GM12878 (cell line): Measurements from ENCODE around the gene KCNJ12. TPM values are rescaled to one million over a fixed set of nuclear protein-coding genes. Genes with fewer than 3 reads are reported as not detected.
A peak's percentile ranks its signal among the peaks of the same experiment; 100 is the strongest.

Experiments used
- ATAC-seq: fragments of 200-7000 bp; cut with Tn5 transposase; 3 replicates; pipeline ENCODE4 v1.9.1; 2020; ENCODE audit warnings: mild to moderate bottlenecking, moderate library complexity
- BruUV-seq: library from RNA; stranded (reverse); fragments of 400-500 nt; replicated peaks from 2 replicates; lab custom pipeline; 2021; lab: Mats Ljungman, UMichigan
- CTCF ChIA-PET: fragments of 300-600 bp; sonication (Branson Sonifier 250); formaldehyde crosslinking; extraction: SDS; loops from one replicate; lab custom pipeline; 2021; ENCODE audit warnings: inconsistent platforms; lab: Yijun Ruan, JAX
- POLR2A ChIA-PET: fragments of 350-600 bp; formaldehyde crosslinking; extraction: SDS; loops from one replicate; lab custom pipeline; 2021; ENCODE audit warnings: inconsistent platforms; lab: Charles Lee
- RAD21 ChIA-PET: fragments of 300-600 bp; sonication (Branson Sonifier 250); formaldehyde crosslinking; loops from one replicate; lab custom pipeline; 2023; ENCODE audit warnings: antibody characterized with exemption; ENCODE audit not compliant: unreplicated experiment; lab: Charles Lee
- SMC1A ChIA-PET: fragments of 300-600 bp; sonication (Branson Sonifier 250); formaldehyde crosslinking; loops from one replicate; lab custom pipeline; 2023; ENCODE audit not compliant: unreplicated experiment, uncharacterized antibody; lab: Charles Lee
- DNase-seq: peaks from one replicate; pipeline ENCODE4 v3.0.0-alpha.2; 2011; ENCODE audit warnings: low read depth, low spot score
- FAIRE-seq: peaks from 3 replicates; lab custom pipeline; 2011; peaks lifted over from hg19 to GRCh38; lab: Jason Lieb, UNC
- H2AFZ ChIP-seq: 2 replicates; pipeline ENCODE4 v1.6.0; 2011; ENCODE audit warnings: low read depth, low read length, control low read depth; ENCODE audit not compliant: control insufficient read depth
- H3K27ac ChIP-seq: 2 replicates; pipeline ENCODE4 v1.5.1; 2011; ENCODE audit warnings: control low read depth; ENCODE audit not compliant: control insufficient read depth, insufficient read depth
- H3K27me3 ChIP-seq, 2 experiments: replicated peaks in 1 of 2; 2 replicates each; pipeline versions ENCODE4 v1.6.0 to v1.6.1; 2011; ENCODE audit warnings: low read length in 1 of 2; ENCODE audit not compliant: control insufficient read depth in 2 of 2, insufficient read depth in 2 of 2
- H3K36me3 ChIP-seq, 2 experiments: 2 replicates each; pipeline ENCODE4 v1.5.1; 2011; ENCODE audit warnings: low read length in 1 of 2; ENCODE audit not compliant: control insufficient read depth in 2 of 2, insufficient read depth in 2 of 2
- H3K4me1 ChIP-seq: 2 replicates; pipeline ENCODE4 v1.6.1; 2011; ENCODE audit warnings: mild to moderate bottlenecking, low read length, moderate library complexity, mixed read lengths; ENCODE audit not compliant: control insufficient read depth, insufficient read depth
- H3K4me2 ChIP-seq: 2 replicates; pipeline ENCODE4 v1.6.0; 2011; ENCODE audit warnings: control low read depth; ENCODE audit not compliant: control insufficient read depth, insufficient read depth
- H3K4me3 ChIP-seq: fragments of 200-600 bp; sonication (generic); 2 replicates; pipeline ENCODE4 v1.5.1; 2016
- H3K79me2 ChIP-seq: 2 replicates; pipeline ENCODE4 v1.6.0; 2011; ENCODE audit warnings: low read length; ENCODE audit not compliant: control insufficient read depth, insufficient read depth
- H3K9ac ChIP-seq: 2 replicates; pipeline ENCODE4 v1.8.0; 2011; ENCODE audit warnings: low read length, control low read depth, mixed read lengths; ENCODE audit not compliant: control insufficient read depth, insufficient read depth
- H3K9me3 ChIP-seq: replicated peaks from 3 replicates; pipeline ENCODE4 v1.5.1; 2011; ENCODE audit warnings: mild to moderate bottlenecking, low read length; ENCODE audit not compliant: control insufficient read depth, insufficient read depth
- H4K20me1 ChIP-seq: 2 replicates; pipeline ENCODE4 v1.6.0; 2011; ENCODE audit not compliant: control insufficient read depth, insufficient read depth
- CTCF ChIP-seq, 3 experiments: IDR thresholded peaks in 2 of 3; conservative IDR thresholded peaks in 1 of 3; 2 replicates each; pipeline ENCODE4 v1.5.1; 2011; ENCODE audit warnings: low read depth in 3 of 3, low read length in 3 of 3, mild to moderate bottlenecking in 3 of 3, control low read depth in 2 of 3, moderate library complexity in 2 of 3, inconsistent platforms in 1 of 3, mixed read lengths in 1 of 3; ENCODE audit not compliant: control insufficient read depth in 2 of 3, insufficient read depth in 1 of 3; ENCODE audit errors: extremely low read depth in 1 of 3
- IKZF1 ChIP-seq: fragments of 450-650 bp; conservative IDR thresholded peaks from 2 replicates; pipeline ENCODE4 v1.6.1; 2017; ENCODE audit warnings: antibody characterized with exemption, mild to moderate bottlenecking
- NR2C1 ChIP-seq: fragments of 450-650 bp; IDR thresholded peaks from 2 replicates; pipeline ENCODE4 v1.6.1; 2017; ENCODE audit warnings: antibody characterized with exemption, mild to moderate bottlenecking, moderate library complexity
- SMARCA5 ChIP-seq: fragments of 450-650 bp; IDR thresholded peaks from 2 replicates; pipeline ENCODE4 v1.6.1; 2017; ENCODE audit warnings: mild to moderate bottlenecking
- SP1 ChIP-seq: IDR thresholded peaks from one replicate; pipeline ENCODE4 v1.6.1; 2011; ENCODE audit warnings: low read depth, low read length
- SREBF2 ChIP-seq: IDR thresholded peaks from 2 replicates; pipeline ENCODE4 v1.6.1; 2012; ENCODE audit warnings: mild to moderate bottlenecking, low read length
- WGBS: methylation state at CpG from one replicate; pipeline ENCODE4 v1.1.6; 2016; ENCODE audit warnings: low lambda C conversion rate; ENCODE audit not compliant: insufficient replicate concordance, insufficient coverage; ENCODE audit errors: missing lambda C conversion rate; 5-methylcytosine and 5-hydroxymethylcytosine counted together
- in situ Hi-C: fragments of 300-500 bp; cut with MboI; formaldehyde crosslinking; loops from 9 replicates; pipeline ENCODE4 v1.14.3; 2018; ENCODE audit warnings: mixed read lengths
- intact Hi-C: fragments of 100-400 bp; cut with micrococcal nuclease; formaldehyde crosslinking; loops from one replicate; pipeline ENCODE4 v1.14.2; 2022; ENCODE audit not compliant: unreplicated experiment
- polyA plus RNA-seq, 11 experiments: library from polyadenylated mRNA; depleted of rRNA in 4 of 11; unstranded in 6 of 11; stranded (reverse) in 5 of 11; fragments of >200 nt; fragmentation: Nextera tagmentation in 4 of 11; fragmentation: Illumina TruSeq in 1 of 11; extraction: Ambion mirVana in 4 of 11; extraction: Trizol in 1 of 11; gene quantifications; 1 replicate in 1 of 11; 2 replicates in 10 of 11; pipeline versions ENCODE4 v1.2.1 to v1.2.3, GENCODE V29; 2011 to 2016; ENCODE audit warnings: inconsistent platforms in 2 of 11, missing spikeins in 2 of 11, low read depth in 1 of 11
- total RNA-seq, 4 experiments: library from RNA; depleted of rRNA in 3 of 4; stranded (reverse); fragments of >200 nt in 3 of 4; fragmentation: Illumina TruSeq in 1 of 4; extraction: Trizol in 1 of 4; gene quantifications; 2 replicates each; pipeline versions ENCODE4 v1.2.1 to v1.2.3, GENCODE V29; 2013 to 2021

Gene KCNJ12
- total and polyA plus RNA-seq, 10 of the 15 experiments (the other 5 are each of a cell fraction or from before 2014, with no cell fraction given), result 0.04 to 0.21 (median 0.09) TPM; not detected in 3

GRCh38 chr17:21369395-21369794, 6.8 kb upstream of the KCNJ12 start:
- Histone ChIP-seq H4K20me1 (no peaks in the 10 kb centered on the region), H3K36me3 (no peaks in the 10 kb centered on the region), H3K4me3 (no peak overlapping the region), H3K9ac (no peak overlapping the region), H3K4me2 (no peak overlapping the region), H3K27me3 (no peaks in the 10 kb centered on the region), H3K9me3 (no peaks in the 10 kb centered on the region), H3K27ac (no peak overlapping the region), H2AFZ (no peak overlapping the region), H3K4me1 (no peaks in the 10 kb centered on the region; the same call in 1 of the 2 replicates), H3K79me2 (no peaks in the 10 kb centered on the region)
- ChIA-PET RAD21 (no interaction called here), SMC1A (no interaction called here), POLR2A (no interaction called here), CTCF (no interaction called here)
- in situ Hi-C loops, result no loop called here
- TF ChIP-seq SREBF2, result no peak
- 0 out of 2 replicates have a peak, but pooled peaks have one; percentile 0 for TF ChIP-seq SMARCA5
- no peak for TF ChIP-seq NR2C1
- 69% methylated on average over 5 of the region's 5 CpGs for WGBS
- intact Hi-C loops, result no loop called here
- DNase-seq (no peak), ATAC-seq (peak; percentile 10; the same call in 2 of the 3 replicates), FAIRE-seq (no peak)
- BruUV-seq, result no TSS peak

- no TSS peak for BruUV-seq
- 3% methylated on average over 6 of the region's 6 CpGs for WGBS
- TF ChIP-seq IKZF1 (no peak), CTCF (IDR thresholded peaks at IDR 0.05 in 2 of 3, conservative IDR thresholded peaks at IDR 0.05 in 1 of 3; ENCODE audit: control insufficient read depth in 2 of 3, extremely low read depth in 1 of 3, insufficient read depth in 1 of 3, low read depth in 3 of 3, low read length in 3 of 3) (no peak), SP1 (no peak)
- TF ChIP-seq, all 136 proteins: peak for 0
- H3K9me3 ChIP-seq, result no peaks in the 10 kb centered on the region
- intact Hi-C loops (no loop called here), in situ Hi-C loops (no loop called here)
- no peak overlapping the region for H3K4me2 ChIP-seq
- POLR2A ChIA-PET, result no interaction called here
- no peaks in the 10 kb centered on the region for H4K20me1 ChIP-seq
- peak; percentile 4; the same call in 1 of the 3 replicates for ATAC-seq
- RAD21 ChIA-PET, result no interaction called here
- no peak overlapping the region for H3K4me3 ChIP-seq
- no peaks in the 10 kb centered on the region for H3K36me3 ChIP-seq
- H3K27me3 ChIP-seq, result no peaks in the 10 kb centered on the region
- no peak for FAIRE-seq
- DNase-seq, result no peak
- CTCF ChIA-PET, result interaction anchor here (1.3 kb wide), 1 partner anchor 11 kb away, joined by 4 read pairs; no protein-coding TSS in a partner anchor
- H3K9ac ChIP-seq, result no peak overlapping the region
- no peaks in the 10 kb centered on the region for H3K79me2 ChIP-seq
- H3K27ac ChIP-seq, result no peak overlapping the region
- no peak overlapping the region for H2AFZ ChIP-seq
- SMC1A ChIA-PET, result no interaction called here
- no peaks in the 10 kb centered on the region; the same call in 1 of the 2 replicates for H3K4me1 ChIP-seq
These were observed 5.7 kb upstream of the KCNJ12 start for GRCh38 chr17:21370430-21370829.
